Activated T-helper 1 cell treated with anti-CD3 and anti-CD28 coated beads, Interleukin-2, amount 50 U/mL, for 16 hours (primary cell): ENCODE measurements around the gene OSBP.

Experiments
- DNase-seq, 2 donors: peaks; one replicate each; pipeline ENCODE4 v3.0.0-alpha.2; 2020; ENCODE audit warnings: low read depth in 1 of 2, low spot score in 1 of 2

OSBP gene

GRCh38 chr11:59610289-59610688 lies 5.3 kb downstream of the OSBP start:
- DNase-seq: no peak

DNA sequence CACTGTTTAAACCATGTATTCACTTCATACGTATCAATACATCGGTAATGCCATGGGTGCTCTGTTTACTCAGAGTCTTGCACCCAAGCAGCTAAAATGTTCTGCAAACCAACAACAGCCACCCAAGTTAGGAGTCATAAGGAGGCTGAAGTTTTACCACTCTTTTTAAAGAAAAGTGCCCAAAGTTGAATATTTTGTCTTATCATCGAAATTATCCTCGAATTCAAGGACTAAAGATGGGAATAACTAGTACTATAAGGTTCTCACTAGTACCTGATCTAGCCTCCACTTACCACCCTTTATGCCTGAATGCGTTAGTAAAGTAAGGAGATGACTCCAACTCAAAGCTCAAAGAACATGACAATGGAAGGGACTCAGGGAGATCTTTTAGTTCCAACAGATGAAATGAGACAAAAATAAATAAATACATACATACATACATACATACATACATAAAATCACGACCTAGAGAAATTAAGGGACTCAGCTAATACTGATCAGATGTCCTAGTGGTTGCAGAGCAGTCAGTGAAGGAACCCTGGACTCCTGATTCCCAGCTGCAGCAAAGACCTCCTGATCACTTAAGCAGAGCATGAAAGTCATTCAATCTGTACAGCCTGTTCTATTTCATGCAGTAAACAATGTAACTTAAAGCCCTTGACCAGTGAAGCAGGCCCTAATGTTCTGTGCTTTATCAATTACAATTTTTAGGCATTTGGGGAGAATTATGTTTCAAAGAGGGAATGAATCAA lies 7.7 kb downstream of the OSBP start:
- DNase-seq: no peak

DNA sequence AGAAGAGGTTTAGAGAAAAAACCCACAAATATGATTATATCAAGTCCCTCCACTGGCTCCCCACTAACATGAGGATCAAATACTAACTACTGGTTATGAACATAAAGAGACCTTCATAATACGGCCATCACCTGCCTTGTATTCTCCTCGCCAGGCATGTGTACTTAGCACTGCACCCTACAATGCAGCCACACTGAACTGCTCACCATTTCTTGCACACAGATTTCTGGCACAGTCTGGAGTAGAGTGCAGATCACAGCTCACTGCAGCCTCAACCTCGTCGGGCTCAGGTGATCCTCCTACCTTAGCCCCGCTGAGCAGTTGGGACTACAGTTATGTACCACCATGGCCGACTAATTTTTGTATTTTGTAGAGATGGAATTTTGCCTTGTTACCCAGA lies 13.1 kb downstream of the OSBP start:
- DNase-seq: no peak

GRCh38 chr11:59601788-59602187 lies 13.8 kb downstream of the OSBP start:
- DNase-seq: no peak

DNA sequence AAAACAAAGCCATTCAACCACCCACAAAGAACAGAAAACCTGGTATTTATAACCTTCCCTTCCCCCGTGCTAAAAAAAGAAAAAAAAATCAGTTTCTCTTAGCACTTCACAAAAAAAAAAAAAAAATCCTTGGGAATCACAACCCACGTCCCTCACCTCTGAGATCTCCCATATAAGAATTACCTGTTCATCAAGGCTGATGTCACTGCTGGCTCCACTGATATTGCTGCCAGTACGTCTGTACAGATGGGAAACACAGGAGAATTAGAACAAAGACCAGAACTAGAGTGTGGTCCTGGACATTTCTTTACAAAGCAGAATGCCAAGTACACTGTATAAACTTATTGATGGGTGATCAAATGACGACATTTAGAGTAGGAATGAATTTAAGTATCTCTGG lies 14.9 kb downstream of the OSBP start:
- DNase-seq: no peak

DNA sequence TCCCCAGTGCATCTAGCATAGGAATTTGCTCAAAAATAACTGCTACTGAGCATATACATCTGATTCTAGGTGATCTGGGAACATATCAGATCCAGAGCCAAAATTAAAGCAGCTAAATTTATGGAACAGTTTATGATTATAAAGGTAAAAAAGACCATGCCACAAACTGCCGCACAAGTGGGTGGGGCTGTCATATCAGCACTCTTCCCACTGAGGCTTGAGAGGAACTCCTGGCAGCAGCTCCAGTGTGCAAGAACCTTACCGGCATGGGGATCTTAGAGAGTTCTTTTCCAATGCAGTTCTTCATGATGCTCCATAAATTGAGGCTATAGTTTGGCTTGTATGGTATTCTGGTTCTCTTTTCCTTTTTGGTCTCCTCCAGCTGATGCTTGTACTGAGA lies 15.3 kb downstream of the OSBP start:
- DNase-seq: no peak

DNA sequence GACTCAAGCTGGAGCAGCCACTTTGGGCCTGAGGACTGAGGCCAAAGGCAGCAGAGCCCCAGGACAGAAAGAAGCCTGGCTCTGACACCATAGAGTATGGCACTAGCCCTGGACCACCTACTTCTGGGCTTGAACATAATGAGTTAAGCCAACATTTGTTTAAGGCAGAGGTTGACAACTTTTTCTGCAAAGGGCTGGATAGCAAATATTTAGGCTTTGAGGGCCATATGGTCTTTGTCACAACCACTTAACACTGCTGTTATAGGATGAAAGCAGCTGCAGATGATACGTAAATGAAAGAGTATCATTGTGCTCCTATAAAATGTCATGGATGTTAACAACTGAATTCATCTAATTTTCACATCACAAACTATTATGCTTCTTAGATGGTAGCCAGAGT lies 16.6 kb downstream of the OSBP start:
- no peak for DNase-seq

DNA sequence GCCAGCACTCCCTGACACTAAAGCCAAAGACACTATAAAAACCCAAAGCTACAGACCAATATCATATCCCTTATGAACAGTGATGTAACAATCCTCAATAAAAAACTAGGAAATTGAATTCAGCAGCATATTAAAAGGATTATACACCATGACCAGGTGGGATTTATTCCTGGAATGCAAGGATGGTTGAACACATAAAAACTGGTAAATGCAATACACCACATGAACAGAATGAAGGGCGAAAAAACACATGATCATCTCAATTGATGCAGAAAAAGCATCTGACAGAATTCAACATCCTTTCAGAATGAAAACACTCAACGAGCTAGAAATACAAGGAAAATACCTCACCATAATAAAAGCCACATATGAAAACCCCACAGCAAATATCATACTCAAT lies 31.3 kb downstream of the OSBP start:
- DNase-seq: no peak

DNA sequence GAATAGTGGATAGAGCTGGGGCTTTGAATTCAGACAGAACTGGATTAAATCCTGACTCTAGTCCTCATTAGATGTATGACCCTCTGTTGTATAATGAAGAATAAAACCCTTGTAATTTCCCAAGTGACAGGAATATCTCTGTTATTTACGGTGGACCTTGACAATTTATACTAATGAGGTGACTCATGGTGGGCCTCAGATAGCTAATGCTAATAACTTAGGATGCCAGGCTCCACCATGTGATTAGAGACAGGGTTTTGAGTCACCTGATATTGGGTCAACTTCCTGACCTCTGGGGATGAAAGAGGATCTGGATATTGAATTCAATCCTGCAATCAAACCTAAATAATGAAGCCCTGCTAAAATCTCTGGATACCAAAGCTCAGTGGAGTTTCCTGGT lies 33.6 kb downstream of the OSBP start:
- DNase-seq: no peak

DNA sequence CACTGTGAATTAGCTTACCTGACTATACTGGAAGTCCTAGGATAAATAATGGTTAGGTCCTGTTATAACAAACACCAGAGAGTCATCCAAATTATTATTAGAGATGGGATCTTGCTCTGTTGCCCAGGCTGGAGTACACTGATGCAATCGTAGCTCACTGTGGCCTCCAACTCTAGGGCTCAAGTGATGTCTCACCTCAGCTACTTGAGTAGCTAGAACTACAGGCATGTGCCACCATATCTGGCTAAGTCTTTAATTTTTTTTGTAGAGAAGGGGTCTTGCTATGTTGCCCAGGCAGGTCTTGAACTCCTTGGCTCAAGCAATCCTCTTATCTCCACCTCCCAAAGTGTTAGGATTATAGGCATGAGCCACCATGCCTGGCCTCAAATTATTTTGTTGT lies 37.2 kb downstream of the OSBP start:
- DNase-seq: no peak

DNA sequence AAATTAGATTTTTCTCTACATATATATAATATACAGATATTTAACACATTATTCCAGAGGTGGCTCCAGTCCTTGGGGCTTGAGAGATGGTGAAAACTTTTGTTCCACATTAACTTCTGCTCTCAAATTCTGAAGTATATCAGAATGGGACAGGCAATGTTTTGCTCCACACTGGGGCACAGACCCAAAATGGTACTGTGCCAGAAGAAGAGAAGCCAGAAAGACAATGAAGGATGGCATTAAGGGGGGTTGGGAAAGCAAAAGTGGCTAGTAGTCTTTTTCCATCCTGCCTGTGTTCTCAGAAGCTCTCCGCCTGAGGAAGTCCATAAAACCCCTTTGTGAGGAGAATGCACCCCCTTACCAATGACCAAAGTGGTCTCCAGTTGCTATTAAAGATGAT lies 40.1 kb downstream of the OSBP start:
- no peak for DNase-seq

- no peak for DNase-seq
Measured at GRCh38 chr11:59574932-59575502, 40.6 kb downstream of the OSBP start.

DNA sequence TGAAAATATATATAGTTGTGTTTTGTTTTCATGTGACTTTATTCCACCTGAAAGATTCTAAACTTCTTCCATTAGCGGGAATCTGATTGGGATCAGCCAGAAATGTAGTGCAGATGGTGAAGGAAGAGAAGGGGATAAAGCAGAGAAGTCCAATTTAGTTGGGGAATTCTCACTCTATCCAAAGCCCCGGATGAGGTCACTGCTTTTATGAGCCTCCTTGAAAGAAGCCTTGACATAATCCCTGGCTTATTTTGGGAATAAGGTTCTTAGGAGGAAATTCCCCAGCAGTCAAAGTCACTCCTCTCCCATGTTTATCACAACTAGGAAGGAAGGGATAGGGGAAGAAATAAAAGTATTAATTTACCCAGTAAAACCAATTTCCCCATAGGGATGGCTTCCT lies 41.1 kb downstream of the OSBP start:
- no peak for DNase-seq

GRCh38 chr11:59573216-59573615 lies 42.4 kb downstream of the OSBP start:
- no peak for DNase-seq

- DNase-seq: no peak
Measured at GRCh38 chr11:59572091-59572490, 43.5 kb downstream of the OSBP start.

DNA sequence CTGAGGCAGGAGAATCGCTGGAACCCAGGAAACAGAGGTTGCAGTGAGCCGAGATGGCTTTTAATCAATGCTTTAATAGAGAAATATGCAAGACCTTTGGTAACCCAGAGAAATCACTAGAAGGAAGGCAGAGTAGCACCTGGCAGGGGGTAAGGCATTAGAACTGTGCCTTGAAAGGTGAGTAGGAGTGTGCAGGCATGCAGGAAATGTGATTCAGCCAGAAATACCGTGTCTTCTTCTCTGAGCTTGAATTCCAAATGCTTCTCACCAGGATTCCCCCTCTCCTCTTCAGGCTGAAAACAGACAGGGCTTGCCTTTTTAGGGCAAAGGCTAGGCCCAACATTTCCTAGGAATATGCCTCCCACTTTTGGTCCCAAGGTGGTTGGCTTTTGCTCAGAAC lies 53.3 kb downstream of the OSBP start:
- no peak for DNase-seq

DNA sequence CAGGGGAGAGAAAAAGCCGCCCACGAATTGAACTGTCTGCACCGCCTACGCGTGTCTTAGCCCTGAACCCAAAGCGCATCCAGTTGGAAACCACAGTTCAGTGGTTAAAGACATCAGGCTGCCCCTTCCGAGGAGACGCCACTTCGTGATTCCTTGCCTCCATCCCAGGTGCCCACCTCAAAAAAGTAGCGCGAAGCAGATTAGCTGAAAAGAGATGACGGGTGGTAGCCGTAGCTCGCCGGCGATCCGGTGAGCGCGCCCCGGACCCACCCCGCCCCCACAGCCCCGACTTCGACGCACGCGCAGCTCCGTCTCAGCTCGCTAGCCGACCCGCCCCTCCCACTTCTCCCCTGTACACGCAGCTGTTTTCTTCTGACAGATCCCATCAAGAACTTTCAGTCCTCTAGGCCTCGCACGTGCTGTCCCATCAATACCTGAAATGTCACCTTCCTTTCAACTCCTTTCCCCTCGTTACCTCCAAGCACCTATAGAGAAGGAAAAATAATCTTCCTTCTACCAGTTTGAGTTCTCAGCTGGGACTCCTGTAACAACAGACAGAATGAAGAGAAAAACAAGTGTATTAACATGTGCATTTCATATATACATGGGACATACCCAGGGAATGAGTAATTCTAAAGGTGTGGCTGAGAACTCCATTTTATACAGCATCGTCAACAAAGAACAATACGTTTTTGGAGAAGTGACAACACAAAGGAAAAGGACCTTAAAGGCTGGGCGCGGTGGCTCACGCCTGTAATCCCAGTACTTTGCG lies 54.7 kb downstream of the OSBP start:
- peak; percentile 61 to 66 for DNase-seq

- peak; percentile 37 to 57 for DNase-seq
Measured at GRCh38 chr11:59560290-59560701, 55.3 kb downstream of the OSBP start.

DNA sequence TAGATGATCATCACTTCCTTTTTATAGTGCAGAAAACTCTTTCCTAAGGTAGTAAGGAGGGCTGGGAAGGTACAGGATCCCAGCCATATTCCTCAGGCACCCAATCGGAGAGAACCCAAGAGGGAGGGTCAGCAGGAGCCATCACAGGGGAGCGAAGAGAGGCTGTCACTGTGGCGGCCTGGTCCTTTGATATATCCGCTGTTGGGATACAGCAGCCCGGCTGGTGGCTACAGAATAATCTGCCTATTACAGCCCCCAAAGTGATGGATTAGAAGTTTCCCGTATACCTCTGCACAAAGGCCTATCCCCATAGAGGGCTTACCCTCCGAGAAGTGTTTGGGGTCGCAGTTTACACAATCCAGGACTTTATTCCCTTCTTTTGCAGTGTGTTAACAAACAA lies 55.7 kb downstream of the OSBP start:
- no peak for DNase-seq

GRCh38 chr11:59558270-59558643 lies 57.3 kb downstream of the OSBP start:
- DNase-seq: no peak

GRCh38 chr11:59556917-59557348 lies 58.6 kb downstream of the OSBP start:
- no peak for DNase-seq

- DNase-seq: peak in 1 of 2 donors; percentile 39
Measured at GRCh38 chr11:59556115-59556916, 59.3 kb downstream of the OSBP start.
